GM18511 (cell line): ENCODE measurements around the gene PTPN11.
"Not testable (repeated sequence)": the region's sequence is repeated elsewhere in the genome, so short reads cannot be mapped to it uniquely, and the experiment has no call there.

Experiments used
- ATAC-seq: cut with Tn5 transposase; IDR thresholded peaks from one replicate; pipeline ENCODE4 v1.9.1; 2021; ENCODE audit warnings: mild to moderate bottlenecking, moderate library complexity; ENCODE audit not compliant: unreplicated experiment

The PTPN11 gene

GRCh38 chr12:112418608-112419296, at the start of gene PTPN11:
Gene PTPN11, plus strand, starts transcription at chr12:112418947. Its CDS starts 165 bp downstream, at chr12:112419112.
- ATAC-seq: peak; percentile 78

GRCh38 chr12:112370199-112370598, 48.5 kb upstream of the PTPN11 start:
- no peak for ATAC-seq

- ATAC-seq: no peak
These were observed 47.8 kb upstream of the PTPN11 start for GRCh38 chr12:112370868-112371510.

DNA sequence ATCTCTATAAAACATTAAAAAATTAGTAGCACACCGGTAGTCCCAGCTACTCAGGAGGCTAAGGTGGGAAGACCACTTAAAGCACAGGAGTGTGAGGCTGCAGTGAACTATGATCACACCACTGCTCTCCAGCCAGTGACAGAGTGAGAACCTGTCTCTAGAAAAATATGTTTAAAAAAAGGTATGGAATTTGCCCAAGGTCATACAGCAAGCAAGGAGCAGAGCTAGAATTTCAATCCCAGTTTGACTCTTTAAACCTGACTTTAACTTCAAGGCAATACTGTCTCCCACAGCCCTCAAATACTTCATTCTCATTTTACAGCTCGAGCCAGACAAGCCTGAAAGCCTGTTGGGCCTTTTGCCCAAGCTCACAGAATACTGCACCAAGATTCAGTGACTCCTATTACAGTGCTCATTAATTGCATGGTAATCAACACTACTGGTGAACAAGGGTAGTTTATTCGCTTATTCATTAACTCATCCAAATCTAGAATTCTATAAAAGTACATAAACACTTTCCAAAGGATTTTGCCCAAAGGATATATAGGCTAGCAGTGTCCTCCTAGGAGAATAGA, 44.5 kb upstream of the PTPN11 start:
- ATAC-seq: no peak

GRCh38 chr12:112375105-112375504, 43.6 kb upstream of the PTPN11 start:
- no peak for ATAC-seq

- ATAC-seq: no peak
These were observed 37.9 kb upstream of the PTPN11 start for GRCh38 chr12:112380663-112381405.

GRCh38 chr12:112381406-112381882, 37.3 kb upstream of the PTPN11 start:
- ATAC-seq: peak; percentile 63

- peak; percentile 94 for ATAC-seq
These were observed 36.6 kb upstream of the PTPN11 start, which contains the start of gene HECTD4 for GRCh38 chr12:112381883-112382796. Gene HECTD4, minus strand, starts transcription at chr12:112382431. Its CDS starts 303 bp downstream, at chr12:112382128.

GRCh38 chr12:112382866-112383265, 35.9 kb upstream of the PTPN11 start:
- no peak for ATAC-seq

DNA sequence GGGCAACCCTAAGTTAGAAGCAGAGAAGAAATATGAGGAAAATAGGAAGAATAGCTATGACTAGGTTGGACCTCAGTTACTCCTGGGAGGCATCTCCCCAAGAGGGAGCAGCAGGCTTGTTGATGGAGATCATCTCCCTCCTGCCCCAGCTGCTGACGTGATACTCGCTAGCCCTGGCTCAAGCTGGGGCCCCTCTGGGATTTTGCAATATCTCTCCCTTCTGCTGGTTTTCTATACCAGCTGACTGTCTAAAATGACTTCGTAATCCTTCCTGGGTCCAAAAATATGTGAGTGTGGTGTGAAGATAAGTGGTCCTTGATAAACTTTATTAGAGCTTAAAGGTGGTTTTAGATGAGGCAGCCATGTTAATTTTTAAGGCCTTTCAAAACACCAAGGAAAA, 32.0 kb upstream of the PTPN11 start:
- ATAC-seq: no peak

DNA sequence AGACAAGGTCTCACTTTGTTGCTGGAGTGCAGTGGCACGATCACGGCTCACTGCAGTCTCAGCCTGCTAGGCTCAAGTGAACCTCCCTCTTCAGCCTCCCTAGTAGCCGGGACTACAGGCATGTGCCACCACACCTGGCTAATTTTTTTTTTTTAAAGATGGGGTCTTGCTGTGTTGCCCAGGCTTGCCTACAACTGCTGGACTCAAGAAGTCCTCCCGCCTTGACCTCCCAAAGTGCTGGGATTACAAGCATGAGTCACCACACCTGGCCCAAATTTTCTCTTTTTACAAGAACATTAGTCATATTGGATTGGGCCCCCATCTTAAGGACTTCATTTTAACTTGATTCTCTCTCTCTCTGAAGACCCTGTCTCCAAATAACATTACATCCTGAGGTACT, 29.5 kb upstream of the PTPN11 start:
- no peak for ATAC-seq

GRCh38 chr12:112389922-112390654, 28.7 kb upstream of the PTPN11 start:
- not testable (repeated sequence) for ATAC-seq

DNA sequence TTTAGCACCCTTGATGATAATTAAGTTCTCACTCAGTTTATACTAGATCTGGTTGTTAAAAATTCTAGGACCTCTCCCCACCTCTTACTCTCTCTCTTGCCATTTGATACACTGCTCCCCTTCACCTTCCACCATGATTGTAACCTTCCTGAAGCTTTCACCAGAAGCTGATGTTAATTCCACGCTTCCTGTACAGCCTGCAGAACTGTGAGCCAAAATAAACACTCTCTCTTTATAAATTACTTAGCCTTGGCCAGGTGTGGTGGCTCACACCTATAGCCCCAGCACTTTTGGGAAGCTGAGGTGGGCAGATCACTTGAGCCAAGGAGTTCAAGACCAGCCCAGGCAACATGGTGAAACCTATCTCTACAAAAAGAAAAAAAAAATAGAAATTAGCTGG, 25.4 kb upstream of the PTPN11 start:
- no peak for ATAC-seq

DNA sequence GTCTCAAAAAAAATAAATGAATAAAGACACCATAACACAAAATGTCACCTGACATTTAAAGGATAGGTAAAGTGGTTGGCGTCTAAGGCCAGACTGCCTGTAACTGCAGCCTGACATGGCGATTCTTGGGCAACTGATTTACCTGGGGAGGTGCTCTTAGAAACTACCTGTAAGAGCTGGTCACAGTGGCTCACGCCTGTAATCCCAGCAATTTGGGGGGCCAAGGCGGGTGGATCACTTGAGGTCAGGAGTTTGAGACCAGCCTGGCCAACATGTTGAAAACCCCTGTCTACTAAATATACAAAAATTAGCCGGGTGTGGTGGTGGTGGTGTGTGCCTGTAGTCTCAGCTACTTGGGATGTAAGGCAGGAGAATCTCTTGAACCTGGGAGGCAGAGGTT, 17.7 kb upstream of the PTPN11 start:
- no peak for ATAC-seq

- no peak for ATAC-seq
These were observed 16.7 kb upstream of the PTPN11 start for GRCh38 chr12:112401903-112402498.

GRCh38 chr12:112406519-112407488, 11.9 kb upstream of the PTPN11 start:
- ATAC-seq: no peak

- not testable (repeated sequence) for ATAC-seq
These were observed 11.1 kb upstream of the PTPN11 start for GRCh38 chr12:112407683-112408082.

DNA sequence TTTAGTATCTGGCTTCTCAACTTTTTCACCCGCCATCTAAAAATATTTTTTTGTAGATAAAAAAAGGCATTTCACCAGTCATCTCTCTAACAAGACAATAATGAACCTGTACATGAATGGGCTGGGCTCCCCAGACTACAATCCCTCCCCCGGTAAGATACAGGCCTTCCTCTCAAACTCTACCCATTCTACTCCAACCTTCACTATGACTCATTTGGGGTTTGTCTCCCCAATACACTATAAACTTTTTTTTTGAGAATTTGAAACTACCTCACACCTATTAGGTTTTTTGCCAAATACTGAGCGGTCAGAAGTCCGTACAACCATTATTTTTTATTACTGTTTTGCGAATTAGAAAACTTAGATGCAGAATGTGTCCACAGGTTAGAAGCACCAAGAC, 10.1 kb upstream of the PTPN11 start:
- no peak for ATAC-seq
